ENCODE results near the gene NT5DC1. TPM values are rescaled to one million over a fixed set of nuclear protein-coding genes. Genes with fewer than 3 reads are reported as not detected.

The NT5DC1 gene
- 2.6 and 4.7 TPM in 2 replicates for total RNA-seq

GRCh38 chr6:116100419-116101301, at the start of gene NT5DC1:
NT5DC1 (plus strand) TSS chr6:116100853; CDS start chr6:116100931, 78 bp downstream.

GRCh38 chr6:116060572-116061283, 39.9 kb upstream of the NT5DC1 start, which contains the start of gene FRK:
FRK (minus strand) TSS chr6:116060891; CDS start chr6:116060311, 580 bp downstream.

GRCh38 chr6:116126032-116126431, 25.4 kb downstream of the NT5DC1 start, which contains the start of gene COL10A1:
COL10A1 (minus strand) TSS chr6:116126132; CDS start chr6:116125492, 640 bp downstream.

GRCh38 chr6:116253505-116254296, 153.0 kb downstream of the NT5DC1 start, which contains the start of gene TSPYL4:
TSPYL4 (minus strand) TSS chr6:116254075; CDS start chr6:116254008, 67 bp downstream.

GRCh38 chr6:116279232-116280160, 178.8 kb downstream of the NT5DC1 start, which contains the start of gene TSPYL1:
TSPYL1 (minus strand) TSS chr6:116279930; CDS start chr6:116279830, 100 bp downstream.

Other genes with a start within 250 kb of the NT5DC1 start
- under 0.01 TPM in 2 replicates for gene FRK, start 40.0 kb upstream of the NT5DC1 start, total RNA-seq
- 6.6 and 7.2 TPM in 2 replicates for gene COL10A1, start 25.3 kb downstream of the NT5DC1 start, total RNA-seq
- 9.2 and 11.5 TPM in 2 replicates for gene TSPYL4, start 153.2 kb downstream of the NT5DC1 start, total RNA-seq
- gene TSPYL1, start 179.1 kb downstream of the NT5DC1 start, total RNA-seq = 58.8 and 77.2 TPM in 2 replicates